Measurements from ENCODE around the gene ARHGAP22.

ARHGAP22 gene

DNA sequence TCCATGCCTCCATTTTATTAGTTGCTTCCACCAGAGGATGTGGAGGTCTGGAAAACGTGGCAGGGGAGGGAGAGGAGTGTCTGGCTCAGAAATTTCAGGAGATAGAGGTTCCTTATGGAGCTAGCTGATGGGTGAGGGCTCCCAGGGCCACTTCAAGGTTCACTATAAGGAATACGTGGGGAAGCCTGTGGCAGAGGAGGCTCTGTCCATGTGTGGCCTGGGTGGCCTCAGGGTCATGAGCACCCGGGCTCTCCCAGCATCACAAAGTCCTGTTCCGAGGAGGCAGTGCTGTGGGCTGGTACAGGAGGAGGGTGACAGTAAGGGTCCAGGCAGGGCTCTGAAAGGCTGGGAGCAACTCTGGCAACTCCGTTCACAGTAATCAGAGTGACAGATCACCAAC is 24.6 kb downstream of the ARHGAP22 start:
- DNase-seq, result no peak

DNA sequence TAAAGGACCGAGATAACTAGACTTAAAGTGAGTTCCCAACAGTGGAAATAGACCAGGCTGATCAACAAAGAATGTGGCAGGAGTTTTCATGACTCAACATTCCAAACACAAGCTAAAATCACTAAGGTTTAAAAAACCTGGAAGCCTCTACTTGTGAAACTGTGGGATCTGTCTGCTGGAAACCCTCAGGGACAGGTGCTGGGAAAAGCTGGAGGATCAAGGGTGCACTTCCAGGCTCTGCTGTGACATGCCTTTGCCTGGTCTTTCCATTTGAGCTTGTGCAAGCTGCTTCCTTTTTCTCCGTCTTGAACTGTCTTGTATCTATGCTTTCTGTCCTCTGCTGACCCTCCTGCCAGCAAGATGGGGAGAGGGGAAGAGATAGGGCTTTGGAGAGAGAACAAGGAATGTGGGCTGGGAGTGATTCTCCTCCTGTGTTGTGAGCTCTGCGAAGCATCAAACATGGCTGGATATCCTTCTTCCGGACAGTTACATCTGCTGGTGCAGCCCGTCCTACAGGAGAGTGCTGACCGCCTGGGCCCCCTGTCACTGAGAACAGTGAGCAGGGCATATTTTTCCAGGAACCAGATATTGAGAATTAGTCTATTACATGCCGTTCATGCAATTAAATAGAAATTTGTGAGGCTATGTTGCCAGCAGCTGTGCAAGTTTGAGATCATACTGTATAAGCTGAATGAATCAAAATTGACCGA is 25.5 kb downstream of the ARHGAP22 start:
- no peak for DNase-seq

DNA sequence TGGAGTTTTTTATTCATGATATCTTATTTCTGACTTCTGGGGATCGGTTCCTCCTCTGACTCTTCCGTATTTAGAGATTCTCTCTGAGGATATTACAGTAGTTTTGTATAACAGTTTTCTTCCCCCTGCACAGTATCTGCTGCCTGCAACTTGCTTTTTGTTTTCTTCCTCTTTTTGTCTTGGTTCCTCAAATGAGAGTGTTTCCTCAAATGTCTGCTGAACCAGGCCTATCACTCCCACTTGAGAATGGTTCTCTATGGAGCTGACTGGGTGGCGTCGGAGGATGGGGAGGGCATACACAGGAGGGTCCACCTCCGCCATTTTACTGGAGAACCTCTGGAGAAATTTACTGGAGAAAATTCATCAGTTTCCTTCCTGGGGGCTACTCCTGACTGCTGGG is 27.7 kb downstream of the ARHGAP22 start:
- DNase-seq, result no peak

DNA sequence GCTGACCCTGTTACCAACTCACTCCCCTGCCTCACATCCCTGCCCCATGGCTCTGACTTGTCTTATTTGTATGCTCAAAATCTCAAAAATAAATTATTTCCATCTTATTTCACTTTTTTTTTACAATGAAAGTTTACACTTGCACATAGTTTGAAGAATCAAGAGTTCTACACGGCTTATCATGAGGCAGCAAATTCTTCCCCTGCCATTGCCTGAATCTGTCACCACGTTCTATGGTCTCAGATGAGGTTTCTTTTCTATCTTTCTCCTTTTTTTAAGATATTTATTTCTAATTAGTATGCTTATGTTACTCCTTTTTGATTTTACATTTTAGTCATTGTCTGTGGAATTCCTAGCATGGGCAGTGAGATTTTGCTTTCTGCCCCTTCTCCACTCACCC is 28.4 kb downstream of the ARHGAP22 start:
- no peak for DNase-seq

DNA sequence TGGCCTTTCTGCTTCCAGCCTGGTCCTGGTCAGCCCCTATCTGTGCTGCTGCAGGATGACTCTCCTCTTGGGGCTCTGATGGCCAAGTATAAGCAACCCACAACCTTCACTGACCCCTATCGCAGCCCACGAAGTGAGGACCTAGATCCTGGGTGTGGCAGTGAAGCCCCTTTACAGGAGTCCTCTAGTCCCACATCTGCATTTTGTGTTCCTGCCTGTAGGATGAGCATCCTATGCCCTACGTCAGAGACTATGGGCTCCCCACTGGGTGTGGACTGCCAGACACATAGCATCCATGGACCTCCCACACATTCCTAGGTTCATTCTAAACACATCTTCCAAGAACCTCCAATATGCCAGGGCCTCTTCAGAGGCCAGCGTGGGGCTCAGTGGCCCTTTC is 29.0 kb downstream of the ARHGAP22 start:
- DNase-seq, result no peak

DNA sequence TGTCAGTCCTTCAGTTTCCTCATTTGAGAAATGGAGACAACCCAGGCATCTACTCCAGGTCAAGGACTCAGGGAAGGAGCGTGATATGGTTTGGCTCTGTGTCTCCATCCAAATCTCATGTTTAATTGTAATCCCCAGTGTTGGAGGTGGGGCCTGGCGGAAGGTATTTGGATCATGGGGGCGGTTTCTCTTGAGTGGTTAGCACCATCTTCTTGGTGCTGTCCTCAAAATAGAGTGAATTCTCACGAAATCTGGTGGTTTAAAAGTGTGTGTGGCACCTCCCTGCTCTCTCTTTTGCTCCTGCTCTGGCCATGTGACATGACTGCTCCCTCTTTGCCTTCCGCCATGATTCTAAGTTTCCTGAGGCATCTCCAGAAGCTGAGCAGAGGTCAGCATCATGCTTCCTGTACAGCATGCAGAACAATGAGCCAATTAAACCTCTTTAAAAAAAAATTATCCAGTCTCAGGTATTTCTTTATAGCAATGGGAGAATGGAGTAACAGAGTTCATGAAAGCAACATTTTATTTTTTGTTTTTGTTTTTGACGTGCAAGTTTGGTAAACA is 30.0 kb downstream of the ARHGAP22 start:
- no peak for DNase-seq

DNA sequence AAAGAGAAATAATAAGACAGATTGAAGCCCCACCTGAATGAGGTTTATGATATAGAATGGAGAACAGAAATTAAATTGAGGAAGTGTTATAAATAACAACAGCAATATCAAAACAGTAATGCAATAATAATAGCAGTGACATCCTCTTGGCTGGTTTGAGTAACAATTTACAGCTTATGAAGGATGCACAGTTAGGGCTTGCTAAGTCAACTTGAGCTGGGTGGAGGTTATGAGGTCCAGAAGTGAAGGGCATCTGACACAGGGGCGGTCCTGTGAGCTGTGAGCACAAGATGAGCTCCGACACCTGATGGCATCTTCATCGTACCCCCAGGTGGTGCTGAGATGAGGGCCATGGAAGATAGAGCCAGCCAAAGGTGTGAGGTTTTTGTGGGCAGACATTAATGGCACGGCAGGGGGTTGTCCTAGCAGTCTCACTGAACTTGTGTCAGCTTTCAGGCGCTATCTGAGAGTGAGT is 30.5 kb downstream of the ARHGAP22 start:
- DNase-seq, result no peak

DNA sequence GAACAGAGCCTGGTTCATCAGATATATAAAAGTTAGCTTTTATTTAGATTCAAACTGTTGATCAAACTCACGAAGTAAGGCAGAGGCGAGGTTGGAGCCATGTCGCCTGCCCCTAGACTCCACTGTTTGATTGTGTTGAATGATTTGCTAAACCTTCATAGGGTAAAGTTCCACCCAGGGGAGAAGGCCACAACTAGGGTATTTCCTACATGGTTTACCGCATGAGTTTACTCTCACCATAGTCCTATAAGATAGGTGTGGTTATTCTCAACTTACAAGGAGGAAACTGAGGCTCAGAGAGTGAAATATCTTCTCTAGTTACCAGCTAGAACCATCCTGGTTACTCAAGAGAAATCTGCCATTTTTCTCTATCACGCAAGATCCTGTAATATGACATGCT is 31.8 kb downstream of the ARHGAP22 start:
- no peak for DNase-seq

DNA sequence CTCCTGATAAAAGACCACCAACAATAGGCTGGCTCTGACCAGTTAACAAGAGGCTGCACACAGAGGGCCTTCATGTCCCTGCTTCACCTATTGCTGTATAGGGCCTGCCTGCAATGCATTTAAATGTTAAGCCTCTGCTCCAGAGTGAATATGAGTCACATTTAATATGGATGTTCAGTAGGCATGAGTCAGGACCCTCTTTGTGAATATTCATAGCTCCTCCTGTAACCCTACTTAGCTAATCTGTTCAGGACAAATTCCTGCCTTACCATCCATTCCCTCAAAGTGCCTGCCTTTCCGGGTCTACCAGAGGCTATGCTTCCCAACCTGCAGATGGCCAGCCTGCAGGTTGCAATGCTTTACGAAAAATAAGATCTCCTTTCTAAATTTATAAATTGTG is 32.5 kb downstream of the ARHGAP22 start:
- DNase-seq, result no peak

DNA sequence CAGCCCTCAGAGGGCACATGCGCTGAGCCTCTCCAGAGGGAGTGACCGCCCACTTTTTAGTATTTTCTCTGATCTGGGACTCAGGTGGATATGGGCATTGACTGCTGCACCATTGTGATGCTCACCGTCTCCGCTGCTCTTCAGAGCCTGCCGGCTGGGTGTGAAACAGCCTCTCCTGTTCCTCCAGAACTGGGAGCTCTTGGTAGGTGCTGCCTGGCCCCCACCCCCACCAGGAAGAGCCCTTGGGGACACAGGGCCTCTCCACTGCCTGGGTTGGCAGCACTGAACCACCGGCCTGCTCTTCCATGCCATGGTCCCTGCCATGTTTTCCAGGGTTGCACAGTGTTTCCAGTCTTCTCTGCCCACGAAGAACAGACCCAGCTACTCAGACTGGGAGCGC is 36.3 kb downstream of the ARHGAP22 start:
- DNase-seq, result no peak

DNA sequence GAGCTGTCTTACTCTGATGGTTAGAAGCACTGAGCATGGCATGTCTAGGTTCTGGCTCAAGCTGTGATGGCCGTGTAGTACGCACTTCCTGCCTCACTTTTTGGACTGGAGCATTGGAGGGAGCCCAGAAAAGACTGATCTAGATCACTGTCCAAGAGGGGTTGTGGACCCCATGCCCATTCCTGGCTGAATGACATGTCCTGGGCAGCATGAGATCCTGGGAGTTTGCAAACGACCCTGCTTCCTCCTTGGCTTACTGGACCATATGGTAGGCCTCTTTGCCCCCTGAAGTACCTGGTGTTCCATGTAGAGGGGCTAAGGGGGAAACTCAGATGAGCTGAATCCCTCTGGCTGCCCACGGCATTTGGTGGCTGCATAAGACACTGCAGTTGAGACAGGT is 36.7 kb downstream of the ARHGAP22 start:
- DNase-seq, result no peak

DNA sequence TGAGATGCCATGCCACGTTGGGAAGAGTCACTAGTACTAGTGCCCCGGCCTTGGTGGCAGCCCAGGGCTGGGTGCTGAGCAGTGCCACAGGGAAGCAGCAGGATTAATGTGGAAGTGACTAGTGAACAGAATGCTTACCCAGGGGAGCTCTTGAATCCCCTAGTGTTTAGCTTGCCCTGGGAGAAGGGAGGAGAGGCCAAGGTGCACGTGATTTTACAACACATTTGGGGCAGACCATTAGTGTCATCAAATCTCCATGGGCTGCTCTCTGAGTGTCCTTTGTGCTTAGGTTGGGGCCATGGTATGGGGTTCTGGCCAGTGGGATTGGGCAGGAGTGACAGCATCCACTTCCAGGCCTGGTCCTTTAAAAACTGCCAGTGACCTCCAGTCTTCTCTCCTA is 37.5 kb downstream of the ARHGAP22 start:
- no peak for DNase-seq

DNA sequence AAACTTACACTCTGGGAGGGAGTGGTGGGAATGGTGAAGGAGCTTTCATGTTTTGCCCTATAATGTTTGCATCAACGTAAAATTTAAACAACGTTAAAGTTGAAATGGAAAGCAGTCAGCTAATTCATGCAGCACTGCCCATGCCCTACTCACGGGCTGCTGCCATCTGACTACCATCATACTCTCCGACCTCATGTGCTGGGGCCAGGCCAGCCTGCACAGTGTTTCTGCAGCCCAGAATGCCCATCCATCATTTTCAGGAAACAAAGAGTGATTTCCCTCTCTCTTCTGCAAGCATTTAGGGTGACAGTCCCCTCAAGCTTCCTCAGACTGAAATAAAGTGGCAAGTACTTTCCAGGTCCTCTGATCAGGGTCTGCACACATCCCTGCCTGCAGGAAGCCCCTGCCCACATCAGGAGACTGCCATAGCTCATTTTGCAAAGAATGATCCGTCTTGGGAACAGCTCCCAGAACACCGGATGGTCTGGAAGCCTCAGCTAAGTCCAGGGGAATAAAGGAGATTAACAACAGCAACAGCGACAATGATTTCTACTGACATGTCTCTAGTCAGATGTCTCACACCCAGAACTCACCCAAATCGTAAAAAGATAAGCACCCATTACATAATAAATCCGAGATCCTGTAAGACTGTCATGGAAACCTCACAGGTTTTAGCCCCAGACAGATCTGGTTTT is 40.3 kb downstream of the ARHGAP22 start:
- DNase-seq, result no peak

DNA sequence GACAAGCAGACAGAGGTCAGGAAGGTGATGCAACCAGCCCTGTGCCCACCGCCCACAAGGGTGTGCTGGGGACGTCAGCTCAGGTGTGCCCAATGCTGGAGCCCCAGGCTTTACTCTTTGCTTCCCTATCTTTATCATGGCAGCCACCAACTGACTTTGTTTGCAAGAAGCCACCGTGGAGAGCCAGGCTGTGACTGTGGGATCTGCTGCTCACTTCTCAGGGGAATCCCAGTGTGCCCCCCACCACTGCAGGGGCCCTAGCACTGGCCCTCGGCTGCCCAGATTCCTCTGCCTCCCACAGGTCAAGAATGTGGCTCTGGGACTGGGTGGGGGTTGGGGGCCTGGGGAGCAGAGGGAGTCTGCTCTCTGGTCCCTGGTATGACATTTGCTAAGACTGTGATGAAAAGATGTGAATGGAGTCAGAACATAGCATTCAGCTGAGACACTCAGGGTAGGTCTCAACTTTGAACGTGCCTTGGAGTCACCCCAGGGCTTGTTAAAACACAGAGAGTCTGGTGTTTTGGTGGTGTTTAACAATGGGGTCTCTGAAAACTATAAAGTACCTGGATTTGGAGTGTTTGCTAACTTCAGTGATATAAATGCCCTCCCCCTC is 47.3 kb downstream of the ARHGAP22 start:
- DNase-seq, result no peak

DNA sequence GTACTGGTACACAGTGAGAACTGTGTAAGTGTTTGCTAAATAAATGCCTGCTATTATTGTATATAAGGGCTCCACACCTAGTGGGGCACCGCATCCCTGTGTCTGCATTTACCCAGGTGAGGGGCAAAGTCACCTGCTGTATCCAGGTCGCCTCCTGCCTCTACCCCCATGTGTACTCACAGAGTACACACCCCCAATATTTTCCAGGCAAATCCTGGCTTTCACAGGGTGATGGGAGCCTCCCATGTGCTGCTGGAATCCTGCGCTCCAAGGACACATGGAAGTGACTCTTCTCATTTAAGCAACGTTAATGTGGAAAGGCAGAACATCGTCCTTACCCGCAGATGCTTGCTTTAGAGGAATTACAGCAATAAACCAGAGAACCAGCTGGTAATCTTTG is 48.2 kb downstream of the ARHGAP22 start:
- no peak for DNase-seq

DNA sequence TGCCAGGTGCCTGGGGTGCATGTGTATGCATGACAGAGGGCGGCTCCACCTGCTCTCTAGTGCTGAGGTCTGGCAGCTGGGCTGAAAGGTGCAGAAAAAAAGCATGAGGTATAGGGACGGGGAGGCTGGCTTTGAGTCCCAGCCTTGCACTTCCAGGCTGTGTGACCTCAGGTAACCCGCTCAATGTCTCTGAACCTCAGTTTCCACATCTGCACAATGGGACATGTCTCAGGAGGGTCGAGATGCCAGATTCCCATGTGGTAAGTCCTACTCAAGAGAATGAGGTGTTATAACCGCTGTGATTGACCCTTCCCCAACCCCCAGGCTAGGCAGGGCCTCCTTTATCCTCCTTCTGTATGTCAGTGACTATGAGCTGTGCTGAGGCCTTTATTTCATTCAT is 48.8 kb downstream of the ARHGAP22 start:
- no peak for DNase-seq

DNA sequence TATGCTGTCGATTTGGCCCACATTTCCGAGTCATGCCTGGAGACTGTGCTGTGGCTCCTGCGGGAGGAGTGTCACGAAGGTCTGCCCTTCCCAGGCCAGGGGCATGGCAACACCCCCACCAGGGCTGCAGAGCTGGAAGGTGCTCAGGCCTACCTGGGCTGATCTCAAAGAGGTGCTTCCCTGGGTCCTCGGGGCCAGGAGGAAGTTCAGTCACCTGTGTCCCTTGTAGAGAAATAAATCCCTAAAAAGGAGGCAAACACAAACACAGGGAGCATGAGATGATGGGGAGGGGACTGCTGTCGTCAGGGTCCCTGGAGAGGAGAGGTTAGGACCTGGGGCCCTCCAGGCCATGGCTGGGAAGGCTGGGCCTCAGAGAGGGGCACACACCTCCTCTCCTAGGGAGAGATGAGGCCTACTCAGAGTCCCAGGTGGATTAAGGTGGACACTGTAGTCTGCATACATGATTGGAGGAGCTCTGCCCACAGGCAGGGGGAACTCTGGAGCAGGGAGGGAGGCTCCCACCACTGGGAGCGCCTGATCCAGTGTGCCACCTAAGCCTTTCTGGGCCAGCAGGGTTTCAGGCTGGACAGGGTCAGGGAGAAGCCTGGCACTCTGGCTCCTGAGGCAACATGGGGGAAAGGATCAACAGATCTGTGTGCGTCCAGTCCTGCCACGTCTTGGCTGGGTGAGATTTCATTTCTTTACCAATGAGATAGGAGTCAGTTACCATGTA is 49.4 kb downstream of the ARHGAP22 start:
- DNase-seq, result no peak

DNA sequence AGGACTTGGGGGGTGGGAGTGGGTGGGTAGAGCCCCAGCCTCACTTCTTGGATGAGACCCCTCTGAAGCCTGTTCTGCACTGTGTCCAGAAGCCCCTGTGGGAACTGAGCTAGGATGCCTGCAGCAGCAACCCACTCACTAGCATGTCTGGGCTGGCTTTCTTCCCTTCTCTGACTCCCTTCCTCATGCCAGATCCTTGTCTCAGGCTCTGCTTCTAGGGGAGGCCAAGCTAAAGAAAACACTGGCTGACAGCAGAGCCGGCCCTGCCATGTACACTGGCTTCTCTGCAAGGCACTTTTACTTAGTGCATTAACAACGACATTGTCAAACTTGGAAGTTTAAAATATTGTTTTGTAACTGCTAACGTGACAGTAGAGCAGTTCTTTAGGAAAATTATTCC is 50.2 kb downstream of the ARHGAP22 start:
- DNase-seq, result no peak

DNA sequence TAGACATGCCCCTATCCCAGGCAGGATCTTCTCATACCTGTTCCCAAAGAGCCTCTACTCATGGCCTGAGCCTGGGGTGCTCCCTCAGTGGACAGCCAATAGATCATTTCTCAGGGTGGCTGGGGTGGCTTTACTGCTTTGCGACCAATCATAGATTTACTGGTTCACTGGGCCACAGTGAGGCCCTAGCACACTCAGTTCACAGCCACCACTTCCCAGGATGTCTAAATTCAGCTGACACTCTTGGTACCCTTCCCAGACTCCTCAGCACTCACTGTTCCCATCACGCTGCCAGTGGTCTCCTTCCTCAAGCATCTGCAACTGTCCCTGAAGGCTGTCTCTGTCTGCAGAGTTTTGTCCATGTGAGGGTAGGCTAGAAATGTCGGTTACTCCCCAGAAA is 50.6 kb downstream of the ARHGAP22 start:
- no peak for DNase-seq

DNA sequence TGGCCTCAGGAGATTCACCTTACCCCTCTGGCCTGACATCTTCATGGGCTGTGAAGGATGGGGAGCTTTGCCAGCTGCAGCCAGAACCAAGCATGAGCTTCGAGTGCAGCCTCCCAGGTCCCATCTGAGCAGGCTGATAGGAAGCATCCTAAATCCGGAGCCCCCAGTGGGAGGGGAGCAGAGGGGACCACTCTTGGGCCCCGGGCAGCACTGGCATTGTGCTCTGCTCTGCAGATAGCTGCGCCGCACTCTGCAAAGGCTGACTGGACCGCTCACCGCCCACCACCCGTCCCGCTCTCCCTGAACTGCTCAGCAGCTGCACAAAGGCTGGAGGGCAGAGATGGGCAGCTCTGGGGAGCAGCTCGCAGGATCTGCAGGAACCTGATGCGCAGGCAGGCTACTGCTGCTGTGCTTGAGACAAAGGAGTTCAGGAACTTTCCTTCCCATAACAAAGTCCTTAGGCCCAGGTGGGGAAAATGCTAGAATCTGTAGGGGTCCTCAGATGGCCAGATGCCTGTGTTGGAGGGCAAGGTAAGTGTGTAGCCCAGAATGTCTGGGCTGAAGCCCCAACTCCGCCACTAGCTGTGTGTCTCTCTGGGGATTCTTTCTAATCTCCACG is 51.8 kb downstream of the ARHGAP22 start:
- no peak for DNase-seq

DNA sequence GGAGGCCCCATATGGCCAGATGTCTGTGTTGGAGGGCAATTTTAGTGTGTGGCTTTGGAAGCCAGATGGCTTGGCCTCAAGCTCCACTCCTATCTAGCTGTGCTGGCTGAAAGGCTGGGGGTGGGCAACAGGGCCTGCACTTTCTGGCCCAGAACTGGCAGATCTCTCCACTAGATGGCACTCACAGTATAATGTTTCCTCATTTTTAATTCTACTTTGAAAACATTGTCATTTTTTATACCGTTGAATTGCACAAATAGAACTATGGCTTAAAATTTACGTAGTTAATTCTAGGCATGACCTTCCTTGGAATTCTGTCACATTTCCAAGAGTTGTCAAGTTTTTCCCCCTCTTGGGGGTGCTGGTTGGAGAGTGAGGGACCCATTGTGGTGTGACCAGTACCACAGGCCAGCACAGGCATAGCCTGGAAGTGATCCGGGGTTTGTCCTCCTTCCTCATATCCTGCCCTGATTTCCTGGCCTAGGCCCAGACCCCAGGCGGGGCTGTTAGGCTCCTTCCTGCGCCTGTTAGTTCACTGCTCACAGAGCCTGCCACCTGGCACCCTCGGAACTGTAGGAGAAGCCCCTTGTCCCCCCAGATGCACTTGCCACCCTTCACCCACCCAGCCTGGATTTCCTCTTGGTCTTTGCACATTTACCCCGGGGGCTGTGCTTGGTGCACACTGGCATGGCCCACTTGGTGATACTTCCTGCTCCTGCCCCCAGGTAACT is 52.8 kb downstream of the ARHGAP22 start:
- DNase-seq, result no peak

DNA sequence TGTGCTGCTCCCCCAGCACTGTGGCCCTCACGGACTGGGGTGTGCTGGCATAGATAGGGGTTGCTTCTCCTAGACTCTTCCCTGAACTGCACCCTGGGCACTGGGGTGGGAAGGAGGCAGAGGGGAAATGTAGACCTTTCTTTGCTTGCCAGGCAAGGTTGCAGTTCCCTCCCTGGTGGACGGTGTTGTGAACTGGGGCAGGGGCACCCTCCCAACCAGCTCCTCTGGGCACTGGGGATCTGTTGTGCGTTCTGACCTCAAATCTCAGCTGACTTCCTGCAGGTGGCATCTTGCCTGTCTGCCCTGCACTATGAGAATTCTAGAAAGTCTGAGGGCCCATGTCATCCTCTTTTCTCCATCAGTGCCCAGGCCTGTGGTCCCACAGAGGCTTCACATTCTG is 53.9 kb downstream of the ARHGAP22 start:
- DNase-seq, result no peak

All from activated CD4-positive, alpha-beta T cell treated with anti-CD3 and anti-CD28 coated beads, Interleukin-2, amount 50 U/mL, for 1 hour (primary cell).